ENCODE measurements around the gene TYW5. TPM values are rescaled to one million over a fixed set of nuclear protein-coding genes. Genes with fewer than 3 reads are reported as not detected.

Gene TYW5
- polyA plus RNA-seq, 1 experiment: 6.7 TPM

DNA sequence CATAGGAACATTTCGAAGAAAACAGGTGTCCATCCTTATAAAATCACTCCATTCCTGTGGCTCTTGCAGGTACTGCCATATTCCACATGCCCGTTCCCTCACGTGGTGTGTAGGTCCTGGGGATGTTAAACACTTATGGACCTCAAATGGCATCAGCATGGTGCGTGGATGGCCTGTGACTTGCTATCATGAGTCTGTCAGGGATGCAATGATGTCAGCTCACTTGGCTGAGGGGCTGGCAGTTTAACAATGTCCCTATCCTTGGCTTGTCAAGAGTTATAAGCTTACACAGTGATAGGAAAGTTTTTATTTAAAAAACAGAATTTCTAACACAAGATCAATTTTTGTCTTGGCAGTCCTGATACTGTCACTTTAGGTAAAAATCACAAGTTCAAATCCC lies 28.9 kb upstream of the TYW5 start:
- TF ChIP-seq, protein P1, sequence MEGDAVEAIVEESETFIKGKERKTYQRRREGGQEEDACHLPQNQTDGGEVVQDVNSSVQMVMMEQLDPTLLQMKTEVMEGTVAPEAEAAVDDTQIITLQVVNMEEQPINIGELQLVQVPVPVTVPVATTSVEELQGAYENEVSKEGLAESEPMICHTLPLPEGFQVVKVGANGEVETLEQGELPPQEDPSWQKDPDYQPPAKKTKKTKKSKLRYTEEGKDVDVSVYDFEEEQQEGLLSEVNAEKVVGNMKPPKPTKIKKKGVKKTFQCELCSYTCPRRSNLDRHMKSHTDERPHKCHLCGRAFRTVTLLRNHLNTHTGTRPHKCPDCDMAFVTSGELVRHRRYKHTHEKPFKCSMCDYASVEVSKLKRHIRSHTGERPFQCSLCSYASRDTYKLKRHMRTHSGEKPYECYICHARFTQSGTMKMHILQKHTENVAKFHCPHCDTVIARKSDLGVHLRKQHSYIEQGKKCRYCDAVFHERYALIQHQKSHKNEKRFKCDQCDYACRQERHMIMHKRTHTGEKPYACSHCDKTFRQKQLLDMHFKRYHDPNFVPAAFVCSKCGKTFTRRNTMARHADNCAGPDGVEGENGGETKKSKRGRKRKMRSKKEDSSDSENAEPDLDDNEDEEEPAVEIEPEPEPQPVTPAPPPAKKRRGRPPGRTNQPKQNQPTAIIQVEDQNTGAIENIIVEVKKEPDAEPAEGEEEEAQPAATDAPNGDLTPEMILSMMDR (IDR thresholded peaks at IDR 0.05; ENCODE audit: low read depth, low read length): no peak
- Histone ChIP-seq H3K4me3 (ENCODE audit: low read depth, low read length) (no peak overlapping the region), H3K27ac (ENCODE audit: low read depth, low read length) (no peak overlapping the region), H3K9me3 (ENCODE audit: control insufficient read depth, insufficient read depth, low read length) (no peaks in the 10 kb centered on the region), H3K27me3 (ENCODE audit: control insufficient read depth, insufficient read depth, low read length) (no peaks in the 10 kb centered on the region)
- CTCF ChIA-PET: interaction anchor here (1.2 to 4.4 kb wide), 6 partner anchors 10 to 497 kb away, joined by 4 to 18 read pairs (median 6); no protein-coding TSS in a partner anchor
- POLR2A ChIA-PET: no interaction called here
- DNase-seq (ENCODE audit: low read depth, low spot score): no peak

DNA sequence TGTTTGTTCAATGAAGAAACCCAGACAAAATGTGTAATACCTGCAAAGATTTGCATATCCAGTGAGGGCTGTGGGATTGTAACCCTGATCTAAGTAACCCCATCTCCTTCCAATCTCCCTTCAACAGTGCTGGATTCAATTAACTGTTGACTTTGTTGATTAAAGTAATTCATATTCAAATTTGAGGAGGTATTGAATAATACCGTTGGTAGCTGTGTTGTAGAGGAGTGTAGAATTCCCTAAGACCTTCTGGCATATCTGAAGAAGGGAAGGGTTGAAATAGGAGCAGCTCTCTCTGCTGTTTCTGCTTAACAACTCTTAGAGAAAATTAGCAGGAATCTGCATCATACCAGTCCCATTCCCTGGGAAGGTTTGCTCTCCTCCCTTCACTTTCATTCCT lies 28.2 kb upstream of the TYW5 start:
- H3K4me3 ChIP-seq (ENCODE audit: low read depth, low read length): no peak overlapping the region
- POLR2A ChIA-PET: no interaction called here

DNA sequence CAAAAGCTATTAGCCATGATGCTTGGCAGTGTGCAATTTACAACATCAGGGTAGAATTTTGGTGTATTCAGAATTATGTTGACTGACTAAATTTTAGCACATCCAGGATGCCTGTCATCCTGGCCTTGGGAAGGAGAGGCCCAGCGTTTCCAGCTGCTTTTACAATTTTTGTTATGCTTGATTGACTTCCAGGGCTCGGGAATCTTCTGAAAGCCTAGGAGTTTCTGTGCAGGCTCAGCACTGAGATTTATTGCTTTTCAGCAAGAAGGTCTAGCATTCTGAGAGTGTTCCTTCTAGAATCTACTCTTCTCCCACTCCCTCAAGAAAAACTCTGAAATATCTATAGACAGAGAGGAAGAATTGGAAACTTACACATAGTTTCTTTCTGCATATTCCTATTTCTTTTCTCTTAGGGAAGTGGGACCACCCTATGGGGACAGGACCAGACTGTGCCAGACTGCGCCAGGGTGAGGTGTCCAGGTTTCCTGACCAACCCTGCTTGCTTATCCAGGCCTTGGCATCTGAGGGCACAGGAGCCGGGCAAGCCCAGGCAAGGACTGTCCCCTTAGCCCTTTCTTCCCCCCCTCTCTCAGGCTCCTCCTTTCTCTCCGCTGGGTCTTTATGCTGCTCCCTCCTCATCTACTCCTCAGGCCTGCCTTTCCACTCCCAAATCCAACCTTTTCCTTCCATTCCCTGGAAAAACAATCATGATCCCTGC lies 27.0 kb upstream of the TYW5 start:
- TF ChIP-seq, protein P1 (IDR thresholded peaks at IDR 0.05; ENCODE audit: low read depth, low read length): no peak
- CTCF ChIA-PET: interaction anchor here (0.7 to 0.9 kb wide), 2 partner anchors 261 to 754 kb away, joined by 3 read pairs; no protein-coding TSS in a partner anchor
- POLR2A ChIA-PET: no interaction called here

More for the DNA sequence above, 28.2 kb upstream of the TYW5 start:
- H3K27ac ChIP-seq (ENCODE audit: low read depth, low read length): no peak overlapping the region
- CTCF ChIA-PET: no interaction called here
- H3K27me3 ChIP-seq (ENCODE audit: control insufficient read depth, insufficient read depth, low read length): no peaks in the 10 kb centered on the region
- no peaks in the 10 kb centered on the region for H3K9me3 ChIP-seq (ENCODE audit: control insufficient read depth, insufficient read depth, low read length)
- no peak for DNase-seq (ENCODE audit: low read depth, low spot score)
- TF ChIP-seq, protein P1 (IDR thresholded peaks at IDR 0.05; ENCODE audit: low read depth, low read length): no peak

DNA sequence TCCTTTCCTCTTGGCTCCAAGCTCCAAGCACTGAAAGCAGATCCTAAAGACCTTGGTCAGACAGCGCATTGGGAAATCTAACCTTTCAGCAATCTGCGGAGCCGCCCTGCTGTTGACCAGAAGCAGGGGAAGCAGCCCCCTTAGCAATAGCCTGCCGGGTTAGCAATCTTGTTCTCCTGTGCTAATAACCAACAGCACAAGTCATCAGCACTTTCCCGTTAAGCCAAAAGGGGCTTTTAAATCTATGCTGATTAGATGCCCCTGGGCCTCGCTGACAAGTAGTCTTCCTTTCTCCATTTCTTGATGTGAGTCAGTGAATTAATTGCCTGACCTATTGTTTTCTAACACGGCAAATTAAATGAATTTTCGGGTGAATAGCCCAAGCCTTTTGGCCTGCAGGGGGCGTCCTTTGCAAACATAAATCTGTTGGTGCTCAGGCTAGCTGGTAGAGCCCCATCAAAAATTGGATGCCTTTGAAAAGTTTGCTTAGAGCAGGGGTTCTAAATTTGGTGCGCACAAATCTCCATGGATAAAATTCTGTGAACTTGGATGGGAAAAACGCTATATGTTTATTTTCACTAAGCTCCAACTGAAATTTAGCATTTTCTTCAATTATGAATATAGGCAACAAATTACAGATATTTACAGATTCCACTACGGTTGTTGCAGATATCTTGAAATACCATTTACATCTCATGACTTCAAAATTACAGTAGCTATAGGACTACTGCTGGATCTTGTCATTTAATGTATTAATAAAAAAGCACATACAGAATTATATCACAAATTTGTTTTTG lies 24.7 kb upstream of the TYW5 start:
- peak; percentile 63 for DNase-seq (ENCODE audit: low read depth, low spot score)
- Histone ChIP-seq H3K27ac (ENCODE audit: low read depth, low read length) (no peak overlapping the region), H3K4me3 (ENCODE audit: low read depth, low read length) (peak overlapping the region; percentile 11; the same call in 1 of the 2 replicates), H3K27me3 (ENCODE audit: control insufficient read depth, insufficient read depth, low read length) (no peaks in the 10 kb centered on the region), H3K9me3 (ENCODE audit: control insufficient read depth, insufficient read depth, low read length) (no peaks in the 10 kb centered on the region)
- TF ChIP-seq, protein P1 (IDR thresholded peaks at IDR 0.05; ENCODE audit: low read depth, low read length): peak; percentile 81
- ChIA-PET CTCF (interaction anchor here (0.6 to 2.2 kb wide), 51 partner anchors 9 to 540 kb away, joined by 3 to 32 read pairs (median 3); partner anchors contain the start of gene SPATS2L), POLR2A (no interaction called here)

More for the DNA sequence above, 27.0 kb upstream of the TYW5 start:
- Histone ChIP-seq H3K27me3 (ENCODE audit: control insufficient read depth, insufficient read depth, low read length) (no peaks in the 10 kb centered on the region), H3K27ac (ENCODE audit: low read depth, low read length) (no peak overlapping the region), H3K9me3 (ENCODE audit: control insufficient read depth, insufficient read depth, low read length) (no peaks in the 10 kb centered on the region), H3K4me3 (ENCODE audit: low read depth, low read length) (no peak overlapping the region)
- DNase-seq (ENCODE audit: low read depth, low spot score): no peak
